HTERT RPE-1 (cell line): ENCODE data around the gene GRAMD2A.

Experiments
- in situ Hi-C: fragments of 300-500 bp; cut with MboI; formaldehyde crosslinking; loops from 4 replicates; pipeline ENCODE4 v1.14.3; 2020; ENCODE audit warnings: low sequenced_read_pairs

GRAMD2A gene

DNA sequence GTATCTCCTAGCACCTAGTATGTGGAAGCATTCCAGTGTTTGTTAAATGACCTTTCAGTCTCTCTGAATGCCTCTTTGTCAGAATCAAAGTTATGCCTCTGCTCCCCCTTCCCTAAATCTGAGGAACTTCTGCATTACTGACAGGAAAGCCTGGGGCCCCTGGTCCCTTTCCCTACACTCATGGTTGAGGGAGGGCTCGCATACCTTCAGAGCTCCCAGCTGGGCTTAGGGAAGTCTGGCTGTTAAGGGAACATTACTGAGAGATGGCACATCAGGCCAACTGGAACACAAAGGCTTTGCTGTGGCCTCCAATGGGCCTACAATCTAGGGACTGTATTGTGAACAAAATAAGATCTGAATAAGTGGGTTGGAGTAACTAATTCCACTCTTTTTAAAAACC is 23.1 kb upstream of the GRAMD2A start:
- in situ Hi-C loops, result no loop called here

DNA sequence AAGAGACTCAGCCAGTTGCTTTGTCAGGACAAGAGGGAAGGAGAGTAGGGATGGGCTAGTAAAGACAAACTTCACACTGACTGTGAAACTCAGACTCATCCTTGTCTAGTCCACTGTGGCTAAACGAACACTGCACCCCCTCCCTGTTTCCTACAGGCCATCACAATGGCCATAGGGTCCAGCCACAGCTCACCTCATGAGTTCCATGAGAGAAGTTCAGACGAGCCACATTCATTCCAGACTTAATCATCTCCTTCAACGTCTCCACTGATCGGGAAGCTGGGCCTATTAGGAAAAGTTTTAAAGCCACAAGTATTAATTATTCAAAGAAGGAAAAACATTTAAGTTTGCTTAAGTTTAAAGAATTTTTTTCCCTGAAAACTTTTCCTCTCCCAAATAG is 19.6 kb upstream of the GRAMD2A start:
- in situ Hi-C loops, result no loop called here

- in situ Hi-C loops, result no loop called here
These were observed 18.5 kb upstream of the GRAMD2A start for GRCh38 chr15:72216079-72216478.

DNA sequence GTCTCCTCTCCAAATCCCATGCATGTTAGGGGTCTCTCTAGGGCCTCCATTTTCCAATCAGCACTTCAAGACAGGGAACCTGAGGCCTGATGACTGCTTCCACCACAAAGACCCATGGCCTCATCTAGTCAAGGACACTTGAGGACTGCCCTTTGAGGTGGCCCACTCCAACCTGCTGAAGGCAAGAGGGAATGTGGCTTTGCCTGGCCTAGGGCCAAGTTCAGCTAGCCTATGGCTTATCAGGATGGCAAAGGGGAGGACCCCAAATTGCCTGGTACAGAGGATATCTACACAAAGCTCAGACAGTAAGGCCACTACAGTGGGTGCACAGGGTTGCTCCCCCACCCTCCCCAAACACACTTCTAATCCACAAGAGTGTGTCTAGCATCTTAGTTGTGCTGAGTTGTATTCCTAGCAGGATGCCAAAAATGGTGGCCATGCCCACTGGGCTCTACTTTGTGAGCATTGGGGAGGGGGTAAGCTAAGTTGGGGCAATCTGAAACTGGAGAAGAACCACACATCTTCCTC is 10.0 kb upstream of the GRAMD2A start:
- in situ Hi-C loops, result no loop called here

- in situ Hi-C loops, result no loop called here
These were observed 9.1 kb upstream of the GRAMD2A start for GRCh38 chr15:72206677-72207000.

- in situ Hi-C loops, result no loop called here
These were observed 8.5 kb upstream of the GRAMD2A start for GRCh38 chr15:72205896-72206676.

DNA sequence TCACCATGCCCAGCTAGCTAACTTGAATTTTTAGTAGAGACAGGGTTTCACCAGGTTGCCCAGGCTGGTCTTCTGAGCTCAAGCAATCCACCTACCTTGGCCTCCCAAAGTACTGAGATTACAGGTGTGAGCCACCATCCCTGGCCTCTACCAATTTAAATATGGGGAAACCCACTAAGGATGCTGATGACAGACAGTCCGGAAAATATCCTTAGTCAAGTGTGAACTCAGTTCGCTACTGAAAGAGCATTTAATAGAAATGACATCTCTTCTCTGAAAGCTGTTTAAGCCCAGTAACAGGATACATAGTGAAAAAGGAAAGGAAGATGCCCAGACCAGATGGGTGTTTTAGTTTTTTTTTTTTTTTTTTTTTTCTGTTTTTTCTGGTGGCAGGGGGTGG is 7.7 kb upstream of the GRAMD2A start:
- in situ Hi-C loops, result no loop called here

DNA sequence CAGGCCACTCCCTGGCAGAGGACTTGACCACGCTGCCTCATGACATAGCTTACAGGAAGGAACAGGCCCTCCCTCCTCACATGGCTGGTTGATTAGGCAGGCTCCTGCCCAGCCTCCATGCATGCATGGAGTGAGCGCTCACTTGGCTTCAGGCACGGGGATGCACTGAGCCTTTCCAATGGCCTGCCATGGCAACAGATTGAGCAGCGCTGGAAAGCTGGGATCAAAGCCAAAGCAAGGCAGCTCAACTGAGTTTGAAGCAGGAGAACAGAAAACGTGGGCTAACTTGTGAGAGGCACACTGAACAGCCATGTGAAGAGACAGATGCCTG is 5.9 kb upstream of the GRAMD2A start:
- in situ Hi-C loops, result no loop called here

DNA sequence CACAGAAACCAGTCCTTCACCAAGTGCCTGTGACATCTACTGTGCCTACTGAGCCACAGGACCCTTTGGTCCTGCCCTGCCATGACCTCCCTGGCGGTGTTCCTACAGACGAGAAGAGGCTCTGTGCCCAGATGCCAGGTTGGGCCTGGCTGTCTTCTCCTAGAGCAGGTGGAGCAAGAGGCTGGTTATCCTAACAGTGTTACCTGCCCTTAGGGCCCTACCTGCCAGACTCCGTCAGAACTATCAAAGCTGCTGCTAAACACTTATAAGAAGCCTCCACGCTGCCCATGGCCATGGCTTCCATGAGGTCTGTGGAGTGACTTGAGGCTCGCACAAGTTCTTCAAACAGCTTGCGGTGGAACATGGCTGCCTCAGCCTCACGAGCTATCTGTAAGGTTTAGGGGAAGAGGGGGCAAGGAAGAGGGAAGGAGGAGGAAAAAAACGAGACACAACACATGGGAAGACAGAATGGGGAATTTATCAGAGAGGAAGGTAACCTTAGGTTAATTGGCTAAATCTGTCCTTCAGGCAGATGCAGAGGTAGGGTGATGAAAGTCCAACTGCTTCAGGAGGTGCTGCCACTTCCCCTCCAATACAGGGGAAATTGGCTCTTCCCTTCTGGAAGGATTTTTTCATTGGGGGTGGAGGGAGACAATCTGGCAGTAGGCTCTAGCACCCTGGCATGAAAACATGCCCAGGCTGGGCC is 5.4 kb upstream of the GRAMD2A start:
- in situ Hi-C loops, result no loop called here

DNA sequence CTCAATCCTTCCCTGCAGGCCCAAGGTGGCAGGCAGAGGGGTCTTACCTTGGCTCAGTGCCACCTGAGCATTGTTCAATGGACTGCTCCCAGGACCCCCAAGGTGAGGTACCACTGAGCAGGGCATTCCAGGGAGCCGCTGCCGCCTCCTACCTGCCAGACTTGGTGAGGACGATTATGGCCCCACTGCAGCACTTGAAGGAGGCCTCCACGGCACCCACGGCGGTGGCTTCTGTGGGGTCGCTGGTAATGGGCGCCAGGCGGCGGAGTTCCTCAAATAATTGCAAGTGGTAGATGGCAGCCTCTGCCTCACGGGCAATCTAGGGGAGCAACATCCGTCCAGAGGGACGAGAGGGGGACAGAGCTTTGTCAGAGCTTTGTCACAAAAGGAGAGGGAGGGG is 4.7 kb upstream of the GRAMD2A start:
- in situ Hi-C loops, result no loop called here

GRCh38 chr15:72201391-72201921 is 3.9 kb upstream of the GRAMD2A start:
- in situ Hi-C loops, result no loop called here

DNA sequence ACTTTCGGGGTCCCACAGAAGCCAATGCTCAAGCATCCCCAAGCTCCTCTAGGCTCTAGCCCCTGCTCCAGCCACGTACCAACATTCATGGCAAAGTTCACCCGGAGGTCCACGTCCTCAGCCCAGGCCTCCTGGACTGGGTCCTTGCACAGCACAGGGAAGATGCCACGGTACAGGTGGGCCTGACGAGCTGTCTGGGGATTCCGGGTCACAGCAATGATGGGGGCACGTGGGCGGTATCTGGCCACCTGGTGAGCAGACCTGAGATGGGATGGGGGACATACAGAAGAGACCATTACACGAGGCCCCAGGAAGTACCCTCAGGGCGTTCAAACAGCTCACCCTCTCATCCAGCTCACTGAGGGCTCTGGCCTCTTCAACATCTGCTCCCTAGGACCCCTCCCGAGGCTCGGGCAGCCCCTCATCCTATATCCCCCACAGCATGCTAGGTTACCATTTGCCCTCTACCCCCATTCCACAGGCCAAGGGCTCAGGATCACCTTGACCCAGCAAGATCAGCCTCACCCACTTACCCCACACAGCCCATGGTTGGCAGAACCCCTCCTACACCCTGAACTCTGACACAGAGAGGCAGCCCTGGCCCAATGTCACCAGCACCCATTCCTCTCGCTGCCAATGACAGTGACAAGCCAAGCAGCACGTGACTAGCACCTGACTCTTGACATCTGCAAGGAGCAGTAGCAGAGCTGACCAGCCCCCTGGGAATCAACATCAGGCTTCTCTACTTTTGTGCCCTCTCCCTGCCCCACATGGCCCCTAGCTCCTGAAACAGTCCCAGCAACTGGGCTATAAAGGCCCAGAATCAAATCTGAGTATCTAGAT is 3.0 kb upstream of the GRAMD2A start:
- in situ Hi-C loops, result no loop called here

DNA sequence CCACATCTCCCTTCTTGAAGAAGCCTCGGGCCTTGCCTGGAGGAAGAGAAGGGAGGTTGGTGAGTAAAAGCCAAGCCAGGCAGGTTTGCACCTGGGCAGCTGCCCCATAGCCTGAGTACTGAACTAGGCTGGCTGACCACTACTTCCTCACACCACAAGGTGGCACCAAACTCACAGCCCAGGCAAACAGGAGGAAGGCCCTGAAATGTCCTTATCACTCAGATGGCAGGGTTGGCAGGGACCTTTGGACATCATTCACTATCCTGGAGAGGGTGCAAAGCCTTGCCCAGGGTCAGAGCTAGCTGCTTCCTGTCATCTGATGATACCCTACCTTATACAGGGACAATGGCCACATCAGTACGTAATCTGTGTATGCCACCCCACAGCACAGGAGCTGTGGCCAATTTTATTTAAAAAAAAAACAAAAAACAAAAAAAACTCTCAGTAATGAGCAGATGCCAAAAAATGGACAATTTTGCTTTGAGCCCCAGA is 2.2 kb upstream of the GRAMD2A start:
- in situ Hi-C loops, result no loop called here

- in situ Hi-C loops, result no loop called here
These were observed 1.6 kb upstream of the GRAMD2A start for GRCh38 chr15:72199205-72199515.

DNA sequence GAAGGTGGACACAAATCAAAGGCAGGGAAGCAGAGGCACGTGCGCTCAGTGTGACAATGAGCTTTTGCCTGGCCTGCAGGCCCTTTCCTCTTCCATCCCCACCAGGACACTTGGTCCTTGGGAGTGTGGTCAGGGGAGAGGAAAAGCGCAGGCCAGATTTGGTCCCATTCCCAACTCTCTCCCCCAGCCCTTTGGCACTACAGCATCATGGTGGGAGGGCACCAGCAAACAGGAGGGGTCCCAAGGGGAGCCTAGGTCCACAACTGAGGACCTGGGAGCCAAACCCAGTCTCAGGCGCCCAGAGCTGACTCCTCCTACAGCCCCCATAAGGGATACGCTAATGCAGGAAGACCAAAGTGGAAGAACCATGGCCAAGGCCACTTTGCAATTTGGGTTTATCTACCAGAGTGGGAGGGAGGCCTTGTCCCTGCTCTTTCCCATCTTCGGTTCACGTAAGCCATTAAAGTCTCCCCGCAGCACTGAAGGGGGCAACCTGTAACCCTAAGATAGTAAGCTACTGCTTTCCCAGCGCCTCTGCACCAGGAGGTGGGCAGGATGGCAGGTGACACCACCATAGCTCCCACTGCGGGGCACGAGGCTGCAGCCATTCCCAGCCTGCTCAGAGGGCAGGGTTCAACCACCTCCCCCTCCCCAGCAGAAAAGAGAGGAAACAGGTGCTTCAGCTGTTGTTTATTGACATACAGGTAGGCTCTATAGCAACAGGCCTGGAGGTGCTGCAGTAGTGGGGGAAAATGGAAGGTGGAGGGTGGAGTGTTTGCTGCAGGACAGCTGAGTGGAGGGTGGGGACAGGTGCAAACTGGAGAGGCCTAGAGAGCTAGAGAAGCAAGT is 993 bp upstream of the GRAMD2A start:
- in situ Hi-C loops, result no loop called here

DNA sequence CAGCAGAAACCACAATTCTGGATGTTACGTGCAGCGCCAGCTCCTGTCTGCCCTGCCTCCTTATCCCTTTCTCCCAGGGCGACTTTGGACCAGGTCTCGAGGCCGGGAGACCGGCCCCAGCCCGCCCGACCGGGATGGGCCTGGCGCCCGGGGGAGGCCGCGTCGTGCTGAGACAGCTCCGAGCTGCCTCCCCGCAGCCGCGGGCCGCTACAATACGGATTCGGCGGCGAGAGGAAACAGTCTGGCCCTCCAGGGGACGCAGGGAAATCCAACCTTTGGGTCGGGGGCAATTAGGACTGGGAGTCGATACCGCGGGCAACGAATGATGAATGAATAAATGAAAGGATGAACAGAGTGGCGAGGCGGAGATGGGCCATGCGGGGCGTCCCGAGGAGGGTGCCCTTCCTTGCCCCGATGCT is 537 bp downstream of the GRAMD2A start:
- in situ Hi-C loops, result no loop called here

DNA sequence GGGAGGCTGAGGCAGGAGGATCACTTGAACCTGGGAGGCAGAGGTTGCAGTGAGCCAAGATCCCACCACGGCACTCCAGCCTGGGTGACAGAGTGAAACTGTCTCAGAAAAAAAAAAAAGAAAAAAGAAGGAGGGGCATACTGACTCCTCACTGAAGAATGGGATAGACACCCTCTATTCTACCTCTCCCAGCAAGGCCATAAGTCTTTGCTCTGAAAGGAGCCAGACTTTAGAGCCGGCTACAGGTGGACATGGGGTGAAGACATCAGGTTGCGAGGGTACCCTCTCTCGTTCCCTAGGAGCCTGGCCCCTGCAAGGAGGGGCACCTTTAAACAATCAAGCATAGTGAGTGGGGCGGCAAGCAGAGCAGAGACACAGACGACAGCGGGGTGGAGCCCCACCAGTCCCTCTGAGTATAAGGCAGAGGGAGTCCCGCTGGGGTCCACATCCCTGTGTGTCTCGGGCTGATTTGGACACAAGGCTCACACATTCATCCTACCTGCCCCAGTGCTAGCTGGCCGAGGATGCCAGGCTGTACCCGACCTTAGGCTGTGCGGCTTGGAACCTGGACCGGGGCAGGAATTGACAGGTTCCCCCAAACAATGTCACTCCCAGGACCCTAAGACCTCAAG is 1.1 kb downstream of the GRAMD2A start:
- in situ Hi-C loops, result no loop called here

DNA sequence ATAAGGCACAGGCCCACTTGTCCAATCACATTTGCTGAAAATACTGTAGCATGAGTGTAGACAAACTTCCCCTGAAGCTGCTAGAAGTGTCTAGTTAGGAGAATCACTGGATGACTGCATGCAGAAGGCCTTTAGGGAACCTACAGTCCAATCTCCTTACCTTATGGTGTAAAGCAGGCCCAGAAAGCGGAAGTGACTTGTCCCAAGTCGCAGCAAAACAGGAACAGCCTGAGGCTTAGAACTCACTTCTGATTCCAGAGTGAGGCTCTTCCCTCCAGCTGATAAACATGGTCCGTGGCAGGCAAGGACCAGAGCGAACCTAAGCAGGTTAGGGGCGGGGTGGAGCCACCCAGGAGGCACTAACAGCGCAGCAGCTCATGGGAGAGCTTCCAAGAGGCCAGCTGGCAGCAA is 2.5 kb downstream of the GRAMD2A start:
- in situ Hi-C loops, result no loop called here

- in situ Hi-C loops, result no loop called here
These were observed 3.7 kb downstream of the GRAMD2A start for GRCh38 chr15:72193836-72194396.

DNA sequence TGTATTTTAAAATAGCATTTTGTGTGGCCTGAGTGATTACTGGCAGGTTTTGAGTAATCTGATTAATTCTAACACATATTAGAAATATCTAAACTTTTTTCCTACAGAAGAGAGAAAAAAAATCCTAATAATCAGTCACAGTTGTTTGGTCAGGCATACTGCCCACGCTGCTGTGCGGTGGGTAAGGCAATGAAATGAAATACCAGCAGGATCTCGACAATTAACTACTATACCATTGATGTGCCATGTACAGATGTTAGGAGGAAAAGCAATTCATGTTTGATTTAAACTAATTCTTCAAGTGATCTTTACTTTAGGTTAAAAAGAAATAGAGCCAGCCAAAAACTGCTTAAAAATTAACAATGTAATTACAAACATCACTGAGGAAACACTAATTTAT is 5.2 kb downstream of the GRAMD2A start:
- in situ Hi-C loops, result no loop called here
